ENCODE measurements around the gene CEP112.

Gene CEP112

DNA sequence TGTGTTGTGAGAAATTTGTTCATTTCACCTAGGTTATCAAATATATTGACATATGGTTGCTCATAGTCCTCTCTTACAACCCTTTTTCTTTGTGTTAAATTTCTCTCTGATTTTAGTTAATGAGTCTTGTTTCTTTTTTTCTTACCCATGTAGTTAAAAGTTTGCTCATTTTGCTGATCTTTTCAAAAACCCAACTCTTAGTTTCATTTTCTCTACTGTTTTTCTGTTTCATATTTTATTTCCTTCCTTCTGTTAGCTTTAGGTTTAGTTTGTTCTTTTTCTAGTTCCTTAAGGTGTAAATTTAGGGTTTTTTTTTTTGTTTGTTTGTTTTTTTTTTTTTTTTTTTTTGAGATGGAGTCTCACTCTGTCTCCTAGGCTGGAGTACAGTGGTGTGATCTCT lies 42.4 kb downstream of the CEP112 start:
- Histone ChIP-seq H3K27ac (no peak overlapping the region), H3K9me3 (no peaks in the 10 kb centered on the region), H3K36me3 (peaks cover 0 to 4% (median 0%) of the 10 kb centered on the region in 3 donors), H3K27me3 (no peaks in the 10 kb centered on the region), H3K4me3 (no peak overlapping the region), H3K4me1 (no peaks in the 10 kb centered on the region)
- TF ChIP-seq, protein P1, sequence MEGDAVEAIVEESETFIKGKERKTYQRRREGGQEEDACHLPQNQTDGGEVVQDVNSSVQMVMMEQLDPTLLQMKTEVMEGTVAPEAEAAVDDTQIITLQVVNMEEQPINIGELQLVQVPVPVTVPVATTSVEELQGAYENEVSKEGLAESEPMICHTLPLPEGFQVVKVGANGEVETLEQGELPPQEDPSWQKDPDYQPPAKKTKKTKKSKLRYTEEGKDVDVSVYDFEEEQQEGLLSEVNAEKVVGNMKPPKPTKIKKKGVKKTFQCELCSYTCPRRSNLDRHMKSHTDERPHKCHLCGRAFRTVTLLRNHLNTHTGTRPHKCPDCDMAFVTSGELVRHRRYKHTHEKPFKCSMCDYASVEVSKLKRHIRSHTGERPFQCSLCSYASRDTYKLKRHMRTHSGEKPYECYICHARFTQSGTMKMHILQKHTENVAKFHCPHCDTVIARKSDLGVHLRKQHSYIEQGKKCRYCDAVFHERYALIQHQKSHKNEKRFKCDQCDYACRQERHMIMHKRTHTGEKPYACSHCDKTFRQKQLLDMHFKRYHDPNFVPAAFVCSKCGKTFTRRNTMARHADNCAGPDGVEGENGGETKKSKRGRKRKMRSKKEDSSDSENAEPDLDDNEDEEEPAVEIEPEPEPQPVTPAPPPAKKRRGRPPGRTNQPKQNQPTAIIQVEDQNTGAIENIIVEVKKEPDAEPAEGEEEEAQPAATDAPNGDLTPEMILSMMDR (IDR thresholded peaks at IDR 0.05), result no peak
- intact Hi-C loops (cut with DNase I; ENCODE audit: low total_unique reads), result no loop called here
- DNase-seq, result no peak

DNA sequence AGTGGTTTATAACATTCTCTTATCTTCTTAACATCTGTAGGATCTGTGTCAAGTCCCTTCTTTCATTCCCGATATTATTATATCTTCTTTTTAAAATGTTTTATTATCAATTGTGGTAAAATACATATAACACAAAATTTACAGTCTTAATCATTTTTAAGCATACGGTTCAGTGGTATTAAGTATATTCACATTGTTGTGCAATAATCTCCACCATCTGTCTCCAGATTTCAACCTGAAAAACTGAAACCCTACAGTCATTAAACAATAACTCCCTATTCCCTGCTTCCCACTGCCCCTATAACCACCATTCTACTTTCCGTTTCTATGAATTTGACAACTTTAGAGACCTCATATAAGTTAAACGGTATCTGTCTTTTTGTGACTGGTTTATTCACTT lies 45.5 kb downstream of the CEP112 start:
- no peak for DNase-seq
- no peak overlapping the region for H3K27ac ChIP-seq
- H3K27me3 ChIP-seq, result no peaks in the 10 kb centered on the region
- no peak overlapping the region for H3K4me3 ChIP-seq
- H3K9me3 ChIP-seq, result no peaks in the 10 kb centered on the region
- TF ChIP-seq, protein P1 (IDR thresholded peaks at IDR 0.05), result no peak
- intact Hi-C loops (cut with DNase I; ENCODE audit: low total_unique reads), result no loop called here
- no peaks in the 10 kb centered on the region for H3K4me1 ChIP-seq
- peaks cover 0 to 2% (median 0%) of the 10 kb centered on the region in 3 donors for H3K36me3 ChIP-seq

DNA sequence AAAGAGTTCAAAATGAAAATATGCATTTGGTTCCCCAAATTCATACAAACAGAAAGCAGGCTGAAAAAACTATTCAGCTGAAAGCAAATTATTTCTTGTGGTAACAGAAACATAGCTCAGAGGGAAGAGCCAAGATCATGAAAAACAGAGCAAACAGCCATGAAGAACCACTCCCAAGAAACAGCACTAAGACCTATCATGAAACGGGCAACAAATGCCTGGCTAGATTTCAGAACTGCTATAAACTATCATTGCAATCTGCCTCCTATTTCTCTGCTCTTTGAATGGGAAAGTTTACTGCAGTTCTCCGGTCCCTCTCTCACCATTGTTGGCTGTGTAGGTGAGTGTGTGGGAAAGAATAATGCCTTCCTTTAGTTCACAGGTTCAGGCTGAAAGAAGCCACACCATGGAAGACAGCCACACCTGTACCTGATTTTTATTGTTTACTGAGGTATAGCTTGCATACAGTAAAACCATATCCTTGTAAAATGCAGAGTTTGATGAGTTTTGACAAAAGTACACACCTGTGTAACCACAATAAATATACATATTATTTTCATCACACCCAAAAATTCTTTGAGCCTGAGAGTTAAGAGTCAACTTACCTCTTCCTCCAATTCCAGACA lies 48.2 kb downstream of the CEP112 start:
- peaks cover 0 to 4% (median 0%) of the 10 kb centered on the region in 3 donors for H3K36me3 ChIP-seq
- H3K4me3 ChIP-seq, result no peak overlapping the region
- intact Hi-C loops (cut with DNase I; ENCODE audit: low total_unique reads), result no loop called here
- TF ChIP-seq, protein P1 (IDR thresholded peaks at IDR 0.05), result no peak
- no peak overlapping the region for H3K27ac ChIP-seq
- H3K9me3 ChIP-seq, result no peaks in the 10 kb centered on the region
- no peaks in the 10 kb centered on the region for H3K4me1 ChIP-seq
- no peaks in the 10 kb centered on the region for H3K27me3 ChIP-seq
- no peak for DNase-seq

DNA sequence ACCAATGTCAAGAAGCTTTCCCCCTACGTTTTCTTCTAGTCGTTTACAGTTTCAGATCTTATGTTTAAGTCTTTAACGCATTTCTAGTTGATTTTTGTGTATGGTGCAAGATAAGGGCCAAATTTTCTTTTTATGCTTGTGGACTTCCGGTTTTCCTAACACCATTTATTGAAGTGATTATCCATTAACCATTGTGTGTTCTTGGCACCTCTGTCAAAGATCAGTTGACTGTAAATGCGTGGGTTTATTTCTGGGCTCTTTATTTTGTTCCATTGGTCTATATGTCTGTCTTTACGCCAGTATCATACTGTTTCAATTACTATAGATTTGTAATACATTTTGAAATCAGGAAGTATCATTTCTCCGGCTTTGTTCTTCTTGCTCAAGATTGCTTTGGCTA lies 49.5 kb downstream of the CEP112 start:
- Histone ChIP-seq H3K4me1 (no peaks in the 10 kb centered on the region), H3K4me3 (no peak overlapping the region), H3K9me3 (peaks cover 0 to 11% (median 0%) of the 10 kb centered on the region in 3 donors), H3K27ac (no peak overlapping the region), H3K27me3 (no peaks in the 10 kb centered on the region), H3K36me3 (peaks cover 0 to 5% (median 4%) of the 10 kb centered on the region in 3 donors)
- no peak for DNase-seq
- TF ChIP-seq, protein P1 (IDR thresholded peaks at IDR 0.05), result no peak
- intact Hi-C loops (cut with DNase I; ENCODE audit: low total_unique reads), result no loop called here

DNA sequence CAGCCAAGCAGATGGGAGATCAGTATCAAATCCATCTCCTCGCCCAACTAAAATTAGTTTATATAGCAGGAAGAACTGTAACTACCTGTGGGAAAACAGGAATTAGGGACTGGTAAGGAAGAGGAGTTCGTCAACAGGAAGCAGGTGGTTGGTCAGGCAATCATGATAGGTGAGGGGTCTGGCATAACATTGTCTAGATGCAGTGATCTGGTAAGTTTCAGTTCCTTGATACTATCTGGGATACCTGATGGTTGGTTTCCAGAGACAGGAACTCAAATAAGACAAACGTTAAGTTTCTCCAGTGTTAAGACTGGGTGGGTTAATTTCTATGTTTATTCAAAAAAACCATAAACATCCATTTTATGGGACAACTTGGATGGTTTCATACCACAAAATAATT lies 53.8 kb downstream of the CEP112 start:
- Histone ChIP-seq H3K4me3 (no peak overlapping the region), H3K27me3 (no peaks in the 10 kb centered on the region), H3K36me3 (peaks cover 0 to 5% (median 4%) of the 10 kb centered on the region in 3 donors), H3K27ac (no peak overlapping the region), H3K9me3 (peaks cover 0 to 12% (median 0%) of the 10 kb centered on the region in 3 donors), H3K4me1 (peaks cover 0 to 16% (median 0%) of the 10 kb centered on the region in 4 donors)
- DNase-seq, result no peak
- intact Hi-C loops (cut with DNase I; ENCODE audit: low total_unique reads), result no loop called here
- TF ChIP-seq, protein P1 (IDR thresholded peaks at IDR 0.05), result no peak
